Suprapubic skin (tissue), 4 donors: ENCODE results near the gene BMPR1B. TPM values are rescaled to one million over a fixed set of nuclear protein-coding genes. Genes with fewer than 3 reads are reported as not detected.

ENCODE experiments used
- DNase-seq, 2 donors: peaks; one replicate each; pipeline ENCODE4 v3.0.0-alpha.2; 2019; ENCODE audit warnings: low spot score in 2 of 2
- H3K27ac ChIP-seq: fragments of 200-600 bp; sonication (generic); one replicate; pipeline ENCODE4 v1.5.1; 2019
- H3K27me3 ChIP-seq: fragments of 200-600 bp; sonication (generic); one replicate; pipeline ENCODE4 v1.5.1; 2019
- H3K36me3 ChIP-seq: fragments of 200-600 bp; sonication (generic); one replicate; pipeline ENCODE4 v1.5.1; 2019
- H3K4me1 ChIP-seq: fragments of 200-600 bp; sonication (generic); one replicate; pipeline ENCODE4 v1.5.1; 2019
- H3K4me3 ChIP-seq: fragments of 200-600 bp; sonication (generic); one replicate; pipeline ENCODE4 v1.5.1; 2019; ENCODE audit warnings: mild to moderate bottlenecking
- H3K9me3 ChIP-seq: fragments of 200-600 bp; sonication (generic); one replicate; pipeline ENCODE4 v1.5.1; 2019
- CTCF ChIP-seq, 2 donors: fragments of 200-600 bp in 1 of 2; fragments of 450-650 bp in 1 of 2; sonication (generic) in 1 of 2; IDR thresholded peaks; one replicate each; pipeline ENCODE4 v1.5.1; 2016 to 2019; ENCODE audit warnings: antibody characterized with exemption in 2 of 2, mild to moderate bottlenecking in 1 of 2, moderate library complexity in 1 of 2
- EP300 ChIP-seq: sonication (generic); formaldehyde crosslinking; IDR thresholded peaks from one replicate; pipeline ENCODE4 v1.6.1; 2017; ENCODE audit warnings: antibody characterized with exemption
- POLR2A ChIP-seq, 2 donors: fragments of 450-650 bp; IDR thresholded peaks; one replicate each; pipeline ENCODE4 v1.6.1; 2017; ENCODE audit warnings: antibody characterized with exemption in 2 of 2, mild to moderate bottlenecking in 2 of 2, moderate library complexity in 2 of 2
- POLR2AphosphoS5 ChIP-seq, 3 donors: sonication (generic); formaldehyde crosslinking; IDR thresholded peaks; one replicate each; pipeline ENCODE4 v1.6.1; 2017; ENCODE audit warnings: antibody characterized with exemption in 3 of 3
- WGBS: methylation state at CpG from one replicate; pipeline ENCODE4 v1.1.5; 2018; 5-methylcytosine and 5-hydroxymethylcytosine counted together
- total RNA-seq, 4 donors: library from RNA; depleted of rRNA; stranded (reverse); fragments of >200 nt; gene quantifications; one replicate each; pipeline ENCODE4 v1.1.0, GENCODE V29; 2016

Gene BMPR1B
- total RNA-seq, 4 donors from 2014 or later = 0.38 to 1.2 (median 0.75) TPM

DNA sequence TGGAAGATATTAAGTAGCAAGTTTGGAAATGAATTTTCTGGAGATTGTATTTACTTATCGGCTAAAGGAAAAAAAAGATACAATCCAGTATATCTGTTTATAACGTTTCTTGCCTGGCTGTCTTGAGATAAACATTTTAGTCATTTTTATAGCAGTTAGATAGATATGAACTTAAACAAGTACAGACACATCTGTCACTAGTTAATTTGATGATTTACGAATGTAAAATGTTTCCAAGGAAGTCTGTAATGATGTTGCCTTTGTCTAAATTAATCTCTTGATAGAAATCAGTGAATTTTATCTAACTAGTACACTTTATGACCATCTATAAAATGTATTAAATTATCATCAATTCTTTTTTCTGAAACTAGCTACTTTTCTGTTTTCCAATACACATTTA is 5.7 kb downstream of the BMPR1B start:
- WGBS = 37% methylated on average over 3 of the region's 3 CpGs
- Histone ChIP-seq H3K27ac (no peak overlapping the region), H3K36me3 (no peaks in the 10 kb centered on the region), H3K4me3 (no peak overlapping the region), H3K27me3 (peaks cover 2% of the 10 kb centered on the region), H3K9me3 (no peaks in the 10 kb centered on the region), H3K4me1 (peaks cover 2% of the 10 kb centered on the region)
- TF ChIP-seq EP300 (no peak), POLR2A (IDR thresholded peaks at IDR 0.05) (no peak), CTCF (IDR thresholded peaks at IDR 0.05) (no peak), POLR2AphosphoS5 (IDR thresholded peaks at IDR 0.05) (no peak)
- DNase-seq = no peak

DNA sequence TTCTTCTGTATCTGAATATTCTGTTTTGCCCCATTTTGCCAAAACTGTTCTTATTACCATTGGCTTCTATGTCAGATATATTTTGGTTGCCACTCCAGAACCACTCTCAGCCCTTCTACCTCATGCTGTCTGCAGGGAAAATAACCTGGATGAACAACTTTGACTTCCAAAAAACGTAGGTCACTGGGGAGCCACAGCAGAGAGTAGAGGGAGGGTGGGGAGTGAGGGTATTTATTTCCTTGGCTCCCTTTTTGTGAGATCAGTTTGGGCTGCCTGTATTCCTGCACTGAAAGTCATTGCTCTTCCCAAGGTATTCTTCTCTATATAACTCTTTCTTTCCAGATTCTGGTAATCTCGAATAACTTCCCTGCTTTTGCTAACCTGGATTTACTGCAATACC is 6.3 kb downstream of the BMPR1B start:
- Histone ChIP-seq H3K27ac (no peak overlapping the region), H3K4me3 (no peak overlapping the region), H3K9me3 (no peaks in the 10 kb centered on the region), H3K36me3 (no peaks in the 10 kb centered on the region), H3K27me3 (no peaks in the 10 kb centered on the region), H3K4me1 (no peaks in the 10 kb centered on the region)
- WGBS = 39% methylated on average over 2 of the region's 2 CpGs
- no peak for TF ChIP-seq EP300
- no peak for TF ChIP-seq POLR2A (IDR thresholded peaks at IDR 0.05)
- TF ChIP-seq CTCF (IDR thresholded peaks at IDR 0.05) = no peak
- no peak for TF ChIP-seq POLR2AphosphoS5 (IDR thresholded peaks at IDR 0.05)
- DNase-seq = no peak

- 86% methylated on average over 3 of the region's 3 CpGs for WGBS
- Histone ChIP-seq H3K27ac (no peak overlapping the region), H3K4me1 (no peaks in the 10 kb centered on the region), H3K9me3 (no peaks in the 10 kb centered on the region), H3K36me3 (no peaks in the 10 kb centered on the region), H3K27me3 (no peaks in the 10 kb centered on the region), H3K4me3 (no peak overlapping the region)
- no peak for DNase-seq
- no peak for TF ChIP-seq POLR2AphosphoS5 (IDR thresholded peaks at IDR 0.05)
- TF ChIP-seq CTCF (IDR thresholded peaks at IDR 0.05) = no peak
- no peak for TF ChIP-seq EP300
- no peak for TF ChIP-seq POLR2A (IDR thresholded peaks at IDR 0.05)
These were observed 7.4 kb downstream of the BMPR1B start for GRCh38 chr4:94765174-94765573.

GRCh38 chr4:94765648-94766047 is 7.9 kb downstream of the BMPR1B start:
- Histone ChIP-seq H3K36me3 (no peaks in the 10 kb centered on the region), H3K4me1 (no peaks in the 10 kb centered on the region), H3K27ac (no peak overlapping the region), H3K9me3 (no peaks in the 10 kb centered on the region), H3K4me3 (no peak overlapping the region), H3K27me3 (no peaks in the 10 kb centered on the region)
- no peak for DNase-seq
- TF ChIP-seq POLR2AphosphoS5 (IDR thresholded peaks at IDR 0.05) (no peak), CTCF (IDR thresholded peaks at IDR 0.05) (no peak), EP300 (no peak), POLR2A (IDR thresholded peaks at IDR 0.05) (no peak)
- WGBS = 65% methylated on average over 4 of the region's 4 CpGs

GRCh38 chr4:94766856-94767255 is 9.1 kb downstream of the BMPR1B start:
- WGBS = 60% methylated on average over 3 of the region's 3 CpGs
- H3K4me1 ChIP-seq = no peaks in the 10 kb centered on the region
- TF ChIP-seq POLR2AphosphoS5 (IDR thresholded peaks at IDR 0.05) (no peak), POLR2A (IDR thresholded peaks at IDR 0.05) (no peak), EP300 (no peak)
- H3K4me3 ChIP-seq = no peak overlapping the region
- no peaks in the 10 kb centered on the region for H3K36me3 ChIP-seq
- no peak overlapping the region for H3K27ac ChIP-seq
- H3K9me3 ChIP-seq = no peaks in the 10 kb centered on the region
- no peaks in the 10 kb centered on the region for H3K27me3 ChIP-seq
- no peak for DNase-seq

DNA sequence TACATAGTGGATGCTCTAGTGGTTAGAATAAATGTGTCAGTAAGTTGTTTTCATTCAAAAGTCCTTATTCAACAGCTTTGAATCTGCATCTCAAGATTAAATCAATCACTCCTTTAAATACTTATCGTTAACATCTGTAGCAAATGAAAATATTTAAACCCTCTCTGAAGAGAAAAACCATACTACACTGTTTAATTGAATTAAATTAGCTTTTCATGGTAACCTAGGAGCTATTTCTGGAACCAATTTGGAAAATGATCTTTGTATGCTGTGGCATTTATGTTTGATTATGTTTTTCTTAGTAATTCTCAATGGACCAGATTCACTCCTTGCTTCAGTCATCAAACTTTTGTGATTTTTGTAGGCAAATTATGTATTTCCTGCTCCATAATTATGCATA is 9.7 kb downstream of the BMPR1B start:
- 76% methylated on average over 1 of the region's 1 CpG for WGBS
- Histone ChIP-seq H3K27me3 (no peaks in the 10 kb centered on the region), H3K36me3 (no peaks in the 10 kb centered on the region), H3K4me3 (no peak overlapping the region), H3K9me3 (no peaks in the 10 kb centered on the region), H3K4me1 (no peaks in the 10 kb centered on the region), H3K27ac (no peak overlapping the region)
- TF ChIP-seq POLR2AphosphoS5 (IDR thresholded peaks at IDR 0.05) (no peak), CTCF (IDR thresholded peaks at IDR 0.05) (no peak), EP300 (no peak), POLR2A (IDR thresholded peaks at IDR 0.05) (no peak)
- no peak for DNase-seq
